Measurements from ENCODE around the gene SERINC5.
"Not testable (repeated sequence)": the region's sequence is repeated elsewhere in the genome, so short reads cannot be mapped to it uniquely, and the experiment has no call there.

SERINC5 gene

GRCh38 chr5:80195837-80196400 is 59.9 kb downstream of the SERINC5 start:
- no peak for TF ChIP-seq JUND (IDR thresholded peaks at IDR 0.05; ENCODE audit: low read depth)
- in situ Hi-C loops (cut with HindIII; ENCODE audit: low pct_unique_long_range_greater_than_20kb, low sequenced_read_pairs), result no loop called here
- no peak for DNase-seq (ENCODE audit: low read depth in 1 of 2, low spot score in 1 of 2)

- TF ChIP-seq JUND (IDR thresholded peaks at IDR 0.05; ENCODE audit: low read depth), result no peak
- in situ Hi-C loops (cut with HindIII; ENCODE audit: low pct_unique_long_range_greater_than_20kb, low sequenced_read_pairs), result no loop called here
- DNase-seq (ENCODE audit: low read depth in 1 of 2, low spot score in 1 of 2), result no peak
Observed at GRCh38 chr5:80194468-80194867, 61.4 kb downstream of the SERINC5 start.

DNA sequence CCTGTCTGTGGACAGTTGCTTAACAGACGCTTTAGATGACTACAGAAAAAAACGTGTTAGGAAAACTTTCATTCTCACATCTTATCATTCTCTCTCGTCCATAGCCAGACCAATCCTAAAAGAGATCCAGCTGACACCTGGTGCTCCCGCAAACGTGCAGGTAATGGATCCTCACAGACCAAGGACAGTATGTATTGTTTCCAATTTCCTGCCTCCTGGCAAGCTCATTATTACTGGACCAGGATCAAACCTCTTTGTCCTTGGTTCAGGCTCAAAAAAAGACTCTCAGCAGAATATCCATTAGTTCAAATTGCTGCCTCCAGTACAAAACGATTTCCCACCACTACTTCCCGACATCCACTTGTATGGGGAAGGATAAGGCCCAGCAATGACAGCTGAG is 62.4 kb downstream of the SERINC5 start:
- in situ Hi-C loops (cut with HindIII; ENCODE audit: low pct_unique_long_range_greater_than_20kb, low sequenced_read_pairs), result no loop called here
- TF ChIP-seq JUND (IDR thresholded peaks at IDR 0.05; ENCODE audit: low read depth), result no peak
- no peak for DNase-seq (ENCODE audit: low read depth in 1 of 2, low spot score in 1 of 2)

DNA sequence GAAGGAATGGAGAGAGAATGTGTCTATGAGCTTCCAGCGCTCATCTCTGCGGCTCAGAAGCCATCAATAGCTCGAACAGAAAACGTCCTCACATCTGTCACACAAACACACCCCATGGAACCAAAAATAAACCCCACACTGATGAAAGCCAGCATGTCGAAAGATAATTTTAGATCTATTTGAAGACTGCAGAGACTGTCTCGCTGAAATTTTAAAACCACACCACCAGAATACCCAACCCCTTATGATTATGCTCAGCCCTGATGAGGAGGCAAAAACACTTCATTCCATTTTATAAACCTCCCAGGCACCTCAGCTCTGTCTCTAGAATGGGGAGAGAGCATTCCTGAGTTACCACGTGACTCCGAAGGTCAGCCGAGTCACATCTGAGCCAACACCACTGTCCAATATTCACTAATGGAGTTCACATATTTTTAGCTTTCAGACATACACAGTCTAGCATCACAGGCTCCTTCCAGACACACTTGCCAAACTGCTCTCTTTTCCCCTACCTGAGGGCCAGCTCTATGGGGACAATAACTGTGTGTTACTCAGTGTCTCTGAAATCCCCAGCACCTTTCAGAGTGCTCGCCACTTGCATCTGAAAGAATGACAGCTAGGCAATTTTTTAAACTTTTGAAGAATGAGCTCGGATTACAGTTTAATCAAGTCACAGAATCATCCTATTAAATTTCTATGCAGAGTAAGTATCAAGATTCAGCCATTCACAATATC is 63.2 kb downstream of the SERINC5 start:
- no peak for DNase-seq (ENCODE audit: low read depth in 1 of 2, low spot score in 1 of 2)
- no peak for TF ChIP-seq JUND (IDR thresholded peaks at IDR 0.05; ENCODE audit: low read depth)
- in situ Hi-C loops (cut with HindIII; ENCODE audit: low pct_unique_long_range_greater_than_20kb, low sequenced_read_pairs), result no loop called here

DNA sequence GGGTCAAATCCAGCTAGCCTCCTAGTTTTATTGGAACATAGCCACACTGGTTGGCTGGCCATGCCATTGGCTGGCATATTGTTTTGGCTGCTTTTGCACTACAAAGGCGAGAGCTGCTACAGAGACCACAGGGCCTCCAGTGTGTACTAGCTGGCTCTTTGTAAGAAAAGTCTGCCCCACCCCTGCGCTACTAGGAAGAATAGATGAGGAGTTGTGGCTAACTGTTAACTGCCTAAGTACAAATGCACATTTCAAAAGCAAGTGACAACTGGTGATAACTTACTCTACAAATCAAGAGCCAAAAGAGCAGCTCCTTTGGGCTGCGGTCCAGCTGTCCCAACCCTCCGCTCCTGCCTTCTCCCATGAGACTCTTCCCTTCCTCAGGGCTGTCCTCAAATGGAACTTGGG is 63.9 kb downstream of the SERINC5 start:
- in situ Hi-C loops (cut with HindIII; ENCODE audit: low pct_unique_long_range_greater_than_20kb, low sequenced_read_pairs), result no loop called here
- DNase-seq (ENCODE audit: low read depth in 1 of 2, low spot score in 1 of 2), result no peak
- no peak for TF ChIP-seq JUND (IDR thresholded peaks at IDR 0.05; ENCODE audit: low read depth)

- no peak for DNase-seq (ENCODE audit: low read depth in 1 of 2, low spot score in 1 of 2)
- no peak for TF ChIP-seq JUND (IDR thresholded peaks at IDR 0.05; ENCODE audit: low read depth)
- in situ Hi-C loops (cut with HindIII; ENCODE audit: low pct_unique_long_range_greater_than_20kb, low sequenced_read_pairs), result no loop called here
Observed at GRCh38 chr5:80191397-80191796, 64.5 kb downstream of the SERINC5 start.

DNA sequence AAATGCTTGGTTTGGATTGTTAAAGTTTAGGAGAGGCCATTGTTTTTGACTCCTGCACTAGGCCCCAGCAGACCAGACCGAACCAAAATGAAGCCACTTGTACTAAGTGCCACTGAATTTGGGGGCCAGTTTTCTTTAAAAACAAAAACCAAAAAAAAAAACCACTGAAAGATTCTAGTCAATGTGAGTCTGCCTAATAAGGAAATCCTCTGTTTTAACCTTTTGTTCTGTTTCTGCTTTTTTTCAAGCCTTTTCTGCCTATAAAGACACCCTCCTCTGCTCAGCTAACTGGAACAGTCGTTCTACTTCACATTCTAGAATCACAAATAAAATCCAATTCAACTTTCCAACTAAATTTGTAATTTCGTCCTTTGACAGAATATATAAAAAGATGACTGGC is 64.9 kb downstream of the SERINC5 start:
- in situ Hi-C loops (cut with HindIII; ENCODE audit: low pct_unique_long_range_greater_than_20kb, low sequenced_read_pairs), result no loop called here
- no peak for TF ChIP-seq JUND (IDR thresholded peaks at IDR 0.05; ENCODE audit: low read depth)
- no peak for DNase-seq (ENCODE audit: low read depth in 1 of 2, low spot score in 1 of 2)

DNA sequence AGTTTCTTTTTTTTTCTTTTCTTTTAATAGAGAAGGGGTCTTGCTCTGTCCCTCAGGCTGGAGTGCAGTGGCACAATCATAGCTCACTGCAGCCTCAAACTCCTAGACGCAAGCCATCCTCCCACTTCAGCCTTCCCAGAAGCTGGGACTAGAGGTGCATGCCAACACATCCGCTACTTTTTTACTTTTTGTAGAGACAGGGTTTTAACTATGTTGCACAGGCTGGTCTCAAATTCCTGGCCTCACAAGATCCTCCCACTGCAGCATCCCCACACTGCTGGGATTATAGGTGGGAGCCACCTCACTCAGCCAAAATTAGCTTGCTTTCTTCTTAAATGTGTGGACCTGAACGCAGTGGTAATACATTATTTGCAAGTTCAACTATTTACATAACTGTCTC is 66.1 kb downstream of the SERINC5 start:
- in situ Hi-C loops (cut with HindIII; ENCODE audit: low pct_unique_long_range_greater_than_20kb, low sequenced_read_pairs), result no loop called here
- TF ChIP-seq JUND (IDR thresholded peaks at IDR 0.05; ENCODE audit: low read depth), result no peak
- no peak for DNase-seq (ENCODE audit: low read depth in 1 of 2, low spot score in 1 of 2)

DNA sequence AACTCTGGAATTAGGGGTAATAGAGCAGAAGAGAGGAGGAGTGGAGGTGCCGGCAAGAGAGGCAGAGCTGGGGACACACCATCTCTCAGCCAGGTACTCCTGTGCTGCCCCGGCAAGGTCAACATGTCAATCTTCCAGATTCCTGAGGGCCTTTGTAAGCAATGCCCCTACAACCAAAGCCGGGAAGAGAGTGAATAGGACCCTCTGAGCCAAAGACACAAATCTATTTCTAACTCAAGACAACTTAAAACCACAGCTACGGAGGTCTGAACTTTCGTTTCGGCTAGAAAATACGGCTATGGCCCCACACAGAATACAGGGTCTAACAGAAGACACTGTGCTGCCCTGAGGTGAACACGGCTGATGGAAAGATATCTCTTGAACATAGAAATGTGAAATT is 66.6 kb downstream of the SERINC5 start:
- TF ChIP-seq JUND (IDR thresholded peaks at IDR 0.05; ENCODE audit: low read depth), result no peak
- in situ Hi-C loops (cut with HindIII; ENCODE audit: low pct_unique_long_range_greater_than_20kb, low sequenced_read_pairs), result no loop called here
- DNase-seq (ENCODE audit: low read depth in 1 of 2, low spot score in 1 of 2), result no peak

- in situ Hi-C loops (cut with HindIII; ENCODE audit: low pct_unique_long_range_greater_than_20kb, low sequenced_read_pairs), result no loop called here
- no peak for DNase-seq (ENCODE audit: low read depth in 1 of 2, low spot score in 1 of 2)
- no peak for TF ChIP-seq JUND (IDR thresholded peaks at IDR 0.05; ENCODE audit: low read depth)
Observed at GRCh38 chr5:80187421-80188090, 68.3 kb downstream of the SERINC5 start.

DNA sequence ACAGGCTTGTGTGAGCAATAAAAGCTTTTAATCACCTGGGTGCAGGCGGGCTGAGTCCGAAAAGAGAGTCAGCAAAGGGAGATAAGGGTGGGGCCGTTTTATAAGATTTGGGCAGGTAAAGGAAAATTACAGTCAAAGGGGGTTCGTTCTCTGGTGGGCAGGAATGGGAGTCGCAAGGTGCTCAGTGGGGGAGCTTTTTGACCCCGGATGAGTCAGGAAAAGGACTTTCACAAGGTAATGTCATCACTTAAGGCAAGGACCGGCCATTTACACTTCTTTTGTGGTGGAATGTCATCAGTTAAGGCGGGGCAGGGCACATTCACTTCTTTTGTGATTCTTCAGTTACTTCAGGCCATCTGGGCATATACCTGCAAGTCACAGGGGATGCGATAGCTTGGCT is 70.3 kb downstream of the SERINC5 start:
- in situ Hi-C loops (cut with HindIII; ENCODE audit: low pct_unique_long_range_greater_than_20kb, low sequenced_read_pairs); DNase-seq (ENCODE audit: low read depth in 1 of 2, low spot score in 1 of 2): not testable (repeated sequence)

GRCh38 chr5:80185095-80185494 is 70.8 kb downstream of the SERINC5 start:
- TF ChIP-seq JUND (IDR thresholded peaks at IDR 0.05; ENCODE audit: low read depth), result no peak
- DNase-seq (ENCODE audit: low read depth in 1 of 2, low spot score in 1 of 2), result no peak
- in situ Hi-C loops (cut with HindIII; ENCODE audit: low pct_unique_long_range_greater_than_20kb, low sequenced_read_pairs), result no loop called here

- DNase-seq (ENCODE audit: low read depth in 1 of 2, low spot score in 1 of 2), result peak in 1 of 2 experiments; percentile 51
- in situ Hi-C loops (cut with HindIII; ENCODE audit: low pct_unique_long_range_greater_than_20kb, low sequenced_read_pairs), result no loop called here
- TF ChIP-seq JUND (IDR thresholded peaks at IDR 0.05; ENCODE audit: low read depth), result no peak
Observed at GRCh38 chr5:80184235-80185023, 71.4 kb downstream of the SERINC5 start.

DNA sequence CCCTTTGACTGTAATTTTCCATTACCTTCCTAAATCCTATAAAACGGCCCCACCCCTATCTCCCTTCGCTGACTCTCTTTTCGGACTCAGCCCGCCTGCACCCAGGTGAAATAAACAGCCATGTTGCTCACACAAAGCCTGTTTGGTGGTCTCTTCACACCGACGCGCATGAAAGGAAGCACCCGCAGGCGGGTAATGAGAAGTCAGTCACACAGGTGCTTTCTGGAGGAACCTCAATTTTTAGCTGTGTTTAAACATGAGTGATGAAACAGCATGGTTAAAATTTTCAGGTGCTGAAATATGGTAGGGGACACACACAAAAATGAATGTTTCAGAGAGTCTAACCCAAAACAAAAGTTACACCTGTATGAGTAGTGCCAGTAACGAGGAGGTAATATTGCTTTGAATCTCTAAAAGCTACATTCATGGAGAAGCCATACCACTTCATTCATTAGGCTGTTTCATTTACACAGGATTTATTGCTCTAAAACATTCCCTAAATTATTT is 72.1 kb downstream of the SERINC5 start:
- in situ Hi-C loops (cut with HindIII; ENCODE audit: low pct_unique_long_range_greater_than_20kb, low sequenced_read_pairs); DNase-seq (ENCODE audit: low read depth in 1 of 2, low spot score in 1 of 2): not testable (repeated sequence)

Data from T47D (cell line).